DMS153 (cell line): Measurements from ENCODE around the gene SLFNL1.

ENCODE experiments used
- DNase-seq: peaks from one replicate; lab custom pipeline; 2025; lab: John Stamatoyannopoulos, UW

The SLFNL1 gene

GRCh38 chr1:40986328-40986783 lies 35.2 kb downstream of the SLFNL1 start:
- DNase-seq, result no peak

GRCh38 chr1:40985875-40986274 lies 35.6 kb downstream of the SLFNL1 start:
- DNase-seq, result no peak

GRCh38 chr1:40985161-40985560 lies 36.4 kb downstream of the SLFNL1 start:
- DNase-seq, result no peak

DNA sequence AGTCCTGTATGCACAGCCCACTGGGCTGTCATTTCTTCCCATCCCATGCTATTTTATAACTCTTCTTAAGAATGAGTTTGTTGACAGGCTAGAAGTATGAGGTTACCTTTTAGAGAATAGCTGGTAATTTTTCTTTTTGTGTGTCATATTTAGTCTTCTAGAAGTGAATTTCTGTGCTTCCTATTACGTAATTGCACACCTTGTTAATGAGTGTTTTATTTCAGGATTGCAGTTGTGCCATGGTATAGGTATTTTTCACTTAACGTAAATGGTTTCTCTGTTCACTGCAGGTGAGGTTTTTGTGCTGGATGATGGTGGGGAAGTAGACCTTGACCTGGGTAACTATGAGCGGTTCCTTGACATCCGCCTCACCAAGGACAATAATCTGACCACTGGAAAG lies 37.0 kb downstream of the SLFNL1 start:
- DNase-seq, result no peak

DNA sequence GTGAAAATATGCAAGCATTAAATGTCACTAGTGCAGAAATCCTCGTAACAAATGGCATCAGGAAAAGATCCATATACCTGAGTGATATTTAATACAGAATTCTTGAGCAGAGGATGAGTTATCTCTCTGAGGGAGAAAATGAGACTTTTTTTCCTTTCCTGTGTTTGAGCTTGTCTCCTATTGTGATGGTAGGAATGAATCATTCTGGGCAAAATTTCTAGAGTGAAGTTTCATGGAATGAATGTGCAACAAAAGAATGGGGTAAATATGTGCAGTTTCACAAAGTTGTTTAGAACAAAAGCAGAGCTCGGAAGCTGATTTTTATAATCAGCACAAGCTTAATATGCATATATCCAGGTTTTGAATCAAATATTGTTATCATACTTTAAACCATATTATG lies 37.5 kb downstream of the SLFNL1 start:
- no peak for DNase-seq

DNA sequence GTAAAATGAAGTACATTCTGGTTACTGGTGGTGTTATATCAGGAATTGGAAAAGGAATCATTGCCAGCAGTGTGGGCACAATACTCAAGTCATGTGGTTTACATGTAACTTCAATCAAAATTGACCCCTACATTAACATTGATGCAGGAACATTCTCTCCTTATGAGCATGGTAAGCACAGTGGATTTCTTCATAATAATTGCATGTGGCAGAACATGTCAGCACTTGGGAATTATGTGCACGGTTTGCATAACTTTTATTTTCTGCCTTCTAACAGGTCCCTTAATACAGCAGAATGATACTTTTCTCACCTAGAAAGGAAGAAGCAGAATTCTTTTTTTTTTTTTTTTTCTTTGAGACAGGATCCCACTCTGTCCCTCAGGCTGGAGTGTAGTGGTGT lies 38.2 kb downstream of the SLFNL1 start:
- no peak for DNase-seq

GRCh38 chr1:40982721-40983120 lies 38.8 kb downstream of the SLFNL1 start:
- no peak for DNase-seq

DNA sequence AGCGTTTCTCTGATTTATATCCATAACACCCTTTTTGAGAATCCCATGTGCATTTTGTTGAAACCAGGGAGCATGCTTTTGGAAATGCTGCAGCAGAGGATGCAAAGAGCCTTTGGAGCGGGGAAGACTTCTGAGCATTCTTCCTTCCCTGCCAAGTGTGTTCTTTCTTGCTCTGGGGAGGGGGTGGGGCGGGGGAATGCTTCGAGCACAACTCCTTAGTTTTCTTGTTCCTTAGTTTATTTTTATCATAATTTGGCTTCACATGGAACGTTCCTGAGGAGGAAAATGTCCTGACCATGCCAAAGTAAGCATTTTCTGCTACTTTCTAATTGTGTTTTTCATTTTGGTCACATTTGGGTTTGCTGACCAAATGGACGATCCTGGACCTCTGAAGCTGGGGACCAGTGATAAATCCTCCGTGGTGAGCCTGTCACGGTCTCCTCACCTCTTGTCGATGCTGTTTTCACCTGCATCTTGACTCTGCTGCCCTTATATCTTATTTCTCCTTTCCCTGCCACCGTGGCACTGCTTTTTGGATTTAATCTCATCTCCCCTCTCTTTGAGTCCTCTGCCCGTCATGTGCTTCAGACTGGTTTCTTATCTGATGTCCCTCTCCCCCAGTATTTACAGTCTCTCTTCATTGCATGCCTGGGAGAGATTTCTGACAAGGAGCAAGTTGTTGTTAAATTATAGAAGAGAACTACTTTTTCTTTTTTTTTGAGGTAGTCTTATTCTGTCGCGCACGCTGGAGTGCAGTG lies 39.7 kb downstream of the SLFNL1 start:
- no peak for DNase-seq

- no peak for DNase-seq
These were observed 40.9 kb downstream of the SLFNL1 start for GRCh38 chr1:40980453-40981121.

GRCh38 chr1:40980068-40980452 lies 41.5 kb downstream of the SLFNL1 start:
- DNase-seq, result no peak

GRCh38 chr1:40979241-40980067 lies 42.1 kb downstream of the SLFNL1 start, which contains the start of gene CTPS1:
Gene CTPS1 (plus strand): TSS chr1:40979696. CDS start chr1:40983291, 3,595 bp downstream.
- DNase-seq, result peak; percentile 98

- DNase-seq, result no peak
These were observed 42.7 kb downstream of the SLFNL1 start for GRCh38 chr1:40978886-40979240.

DNA sequence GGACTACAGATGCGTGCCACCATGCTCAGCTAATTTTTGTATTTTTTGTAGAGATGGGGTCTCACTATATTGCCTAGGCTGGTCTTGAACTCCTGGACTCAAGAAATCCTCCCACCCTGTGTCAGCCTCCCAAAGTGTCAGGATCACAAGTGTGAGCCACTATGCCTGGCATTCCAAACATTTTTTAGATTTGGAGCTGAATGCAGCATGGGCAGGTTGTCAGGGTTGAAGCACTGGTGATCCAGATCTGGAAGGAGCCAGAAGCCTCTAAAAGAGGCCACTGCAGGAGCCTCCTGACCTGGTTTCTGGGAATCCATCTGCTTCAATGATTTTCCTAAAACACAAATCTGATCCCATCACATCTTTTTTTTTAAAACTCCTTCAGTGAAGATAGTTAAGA lies 43.8 kb downstream of the SLFNL1 start:
- DNase-seq, result no peak

DNA sequence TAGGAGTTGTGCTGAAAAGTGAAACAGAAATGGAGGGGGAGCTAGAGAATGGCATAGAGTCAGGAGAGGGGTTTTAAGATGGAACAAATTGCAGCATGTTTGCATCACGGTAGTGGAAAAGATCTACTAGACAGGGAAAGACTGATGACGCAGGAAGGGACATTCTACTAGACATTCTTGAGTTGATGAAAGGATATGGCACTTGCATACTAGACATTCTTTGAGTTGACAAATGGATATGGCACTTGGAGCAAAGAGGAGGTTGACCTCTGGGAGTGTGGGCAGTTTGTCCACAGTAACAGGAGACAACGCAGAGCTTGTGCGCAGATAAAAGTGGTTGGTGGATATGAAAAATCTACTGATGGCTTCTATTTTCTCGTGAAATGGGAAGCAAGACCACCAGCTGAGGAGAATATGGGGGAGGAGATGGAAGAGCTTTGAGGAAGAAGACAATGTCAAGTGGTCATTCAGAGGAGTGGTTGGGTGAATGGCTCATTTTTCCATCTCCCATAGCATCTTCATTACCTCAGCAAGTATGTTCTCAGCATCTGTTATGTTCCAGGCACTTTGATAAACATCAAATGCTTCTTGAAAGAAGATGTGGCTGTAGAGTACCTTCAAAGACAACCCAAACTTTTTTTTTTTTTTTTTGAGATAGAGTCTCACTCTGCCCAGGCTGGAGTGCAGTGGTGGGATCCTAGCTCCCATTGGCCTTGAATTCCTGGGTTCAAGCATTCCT lies 44.4 kb downstream of the SLFNL1 start:
- DNase-seq, result no peak

DNA sequence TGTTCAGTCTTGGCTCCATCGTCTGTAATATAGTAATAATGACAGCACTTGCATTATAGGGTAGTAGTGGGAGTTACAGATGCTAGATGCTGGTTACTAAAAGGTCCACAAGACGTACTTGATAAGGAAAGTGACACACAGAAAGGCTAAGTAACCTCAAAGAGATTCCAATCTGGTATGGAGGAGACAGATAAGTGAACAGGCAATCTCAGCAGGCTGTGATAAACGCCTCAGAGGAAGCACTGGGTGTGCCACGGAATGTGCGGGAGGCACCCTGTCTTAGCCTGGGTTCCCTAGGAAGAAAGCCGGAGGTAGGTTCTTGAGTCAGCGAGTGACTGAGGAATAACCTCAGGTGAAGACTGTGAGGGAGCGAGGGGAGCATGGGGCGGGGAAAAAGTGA lies 46.6 kb downstream of the SLFNL1 start:
- DNase-seq, result no peak

- DNase-seq, result no peak
These were observed 47.6 kb downstream of the SLFNL1 start for GRCh38 chr1:40973912-40974311.

DNA sequence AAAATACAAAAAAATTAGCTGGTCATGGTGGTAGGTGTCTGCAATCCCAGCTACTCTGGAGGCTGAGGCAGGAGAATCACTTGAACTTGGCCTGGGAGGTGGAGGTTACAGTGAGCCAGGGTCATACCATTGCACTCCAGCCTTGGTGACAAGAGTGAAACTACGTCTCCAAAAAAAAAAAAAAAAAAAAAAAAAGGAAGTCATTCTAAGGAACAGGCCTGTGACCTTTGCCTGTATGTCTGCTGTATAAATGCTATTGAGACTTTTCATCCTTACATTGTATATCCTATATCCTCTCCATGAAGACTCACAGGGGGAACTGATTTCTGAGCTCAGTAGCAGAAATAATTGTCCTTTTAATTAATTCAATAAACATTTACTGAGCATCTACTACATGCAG lies 49.6 kb downstream of the SLFNL1 start:
- DNase-seq, result no peak

DNA sequence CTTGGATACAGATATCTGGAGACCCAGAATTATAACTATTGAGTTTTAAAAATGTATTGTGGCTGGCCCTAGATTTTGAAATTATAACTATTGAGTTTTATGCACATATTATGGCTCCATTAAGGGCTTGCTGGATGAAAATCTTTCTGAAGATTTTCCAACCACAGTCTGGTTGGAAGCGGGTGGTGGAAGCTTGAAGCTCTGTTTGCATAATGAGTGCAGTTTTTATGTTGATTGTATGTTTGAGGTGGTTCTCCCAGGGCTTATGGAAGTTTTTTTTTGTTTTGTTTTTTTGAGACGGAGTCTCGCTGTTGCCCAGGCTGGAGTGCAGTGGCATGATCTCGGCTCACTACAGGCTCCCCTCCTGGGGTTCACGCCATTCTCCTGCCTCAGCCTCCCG lies 52.1 kb downstream of the SLFNL1 start:
- no peak for DNase-seq

DNA sequence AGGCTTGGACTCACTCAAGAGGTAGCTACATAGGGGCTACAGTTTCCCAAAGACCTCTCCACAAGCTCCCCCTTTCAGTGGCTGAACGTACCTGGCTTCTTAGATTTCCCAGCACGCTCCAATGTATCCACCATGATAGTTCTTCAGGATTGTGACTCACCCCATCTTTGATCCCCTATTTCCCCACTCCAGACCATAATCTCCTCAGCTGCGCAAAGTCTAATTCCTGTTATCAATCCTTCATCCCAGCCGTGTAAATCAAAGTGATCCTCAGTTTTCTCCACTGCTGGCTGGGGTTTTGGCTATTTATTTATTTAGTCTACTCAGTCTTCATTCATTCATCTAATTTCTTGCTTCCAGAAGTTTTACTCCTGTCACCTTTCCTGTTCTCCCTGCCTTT lies 55.1 kb downstream of the SLFNL1 start:
- DNase-seq, result no peak
